GM21723 (cell line): Measurements from ENCODE around the gene LRWD1.
"Not testable (repeated sequence)": the region's sequence is repeated elsewhere in the genome, so short reads cannot be mapped to it uniquely, and the experiment has no call there.

Experiments
- ATAC-seq: cut with Tn5 transposase; IDR thresholded peaks from one replicate; pipeline ENCODE4 v1.9.1; 2021; ENCODE audit warnings: mild to moderate bottlenecking, moderate library complexity; ENCODE audit not compliant: unreplicated experiment

The LRWD1 gene

DNA sequence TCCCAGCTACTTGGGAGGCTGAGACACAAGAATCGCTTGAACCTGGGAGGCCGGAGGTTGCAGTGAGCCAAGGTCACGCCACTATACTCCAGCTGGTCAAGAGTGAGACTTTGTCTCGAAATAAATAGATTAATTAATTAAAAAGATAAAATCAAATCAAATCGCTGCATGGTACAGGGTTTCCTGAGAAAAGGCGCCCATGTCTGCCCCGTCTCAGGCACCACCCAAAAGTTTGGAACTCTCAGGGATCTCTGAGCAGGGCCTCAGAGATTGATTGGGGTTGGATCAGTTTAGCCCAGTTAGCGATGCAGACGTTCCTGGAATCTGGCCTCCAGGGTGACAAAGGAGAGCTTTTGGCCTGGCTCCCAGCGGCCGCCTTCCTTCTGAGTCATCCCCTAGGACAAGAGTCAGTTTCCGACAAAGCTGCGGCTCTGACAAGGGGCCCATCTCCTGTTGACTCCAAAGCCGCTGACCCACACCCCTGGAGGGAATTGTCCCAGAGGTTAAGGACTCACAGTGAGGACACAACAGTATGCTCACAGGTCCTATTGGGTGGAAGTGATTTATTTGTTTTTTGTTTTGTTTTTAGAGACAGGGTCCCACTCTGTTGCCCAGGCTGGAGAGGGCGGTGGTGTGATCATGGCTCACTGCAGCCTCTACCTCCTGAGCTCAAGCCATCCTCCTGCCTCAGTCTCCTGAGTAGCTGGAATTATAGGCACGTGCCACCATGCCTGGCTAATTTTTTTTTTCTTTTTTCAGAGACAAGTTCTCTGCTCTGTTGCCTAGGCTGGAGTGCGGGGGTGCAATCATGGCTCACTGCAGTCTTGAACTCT is 24.6 kb upstream of the LRWD1 start:
- ATAC-seq = no peak

DNA sequence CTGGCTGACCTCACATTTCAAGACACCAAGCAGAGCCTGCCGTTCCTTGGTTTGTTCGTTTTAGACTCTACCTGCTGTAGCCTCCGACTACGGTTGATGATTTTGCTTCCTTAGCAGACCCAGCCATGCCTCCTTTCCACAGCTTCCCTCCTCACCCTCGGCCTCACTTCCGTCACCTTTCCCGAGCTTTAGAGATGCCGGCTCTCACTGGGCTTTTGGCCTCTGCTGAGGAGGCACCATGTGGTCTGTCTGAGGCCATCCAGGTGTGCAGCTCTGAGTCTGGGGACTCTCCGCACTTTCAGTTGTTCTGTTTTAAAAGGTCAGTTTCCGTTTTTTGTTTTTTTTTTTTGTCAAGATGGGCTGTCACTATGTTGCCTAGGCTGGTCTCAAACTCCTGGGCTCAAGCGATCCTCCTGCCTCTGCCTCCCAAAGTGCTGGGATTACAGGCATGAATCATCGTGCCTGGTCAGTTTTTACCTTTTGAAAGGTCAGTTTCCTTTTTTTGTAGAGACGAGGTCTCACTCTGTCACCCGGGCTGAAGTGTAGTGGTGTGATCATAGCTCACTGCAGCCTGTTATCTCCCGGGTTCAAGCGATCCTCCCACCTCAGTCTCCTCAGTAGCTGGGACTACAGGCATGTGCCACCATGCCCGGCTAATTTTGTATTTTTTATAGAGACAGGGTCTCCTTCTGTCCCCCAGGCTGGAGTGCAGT is 19.7 kb upstream of the LRWD1 start:
- ATAC-seq = peak; percentile 55

DNA sequence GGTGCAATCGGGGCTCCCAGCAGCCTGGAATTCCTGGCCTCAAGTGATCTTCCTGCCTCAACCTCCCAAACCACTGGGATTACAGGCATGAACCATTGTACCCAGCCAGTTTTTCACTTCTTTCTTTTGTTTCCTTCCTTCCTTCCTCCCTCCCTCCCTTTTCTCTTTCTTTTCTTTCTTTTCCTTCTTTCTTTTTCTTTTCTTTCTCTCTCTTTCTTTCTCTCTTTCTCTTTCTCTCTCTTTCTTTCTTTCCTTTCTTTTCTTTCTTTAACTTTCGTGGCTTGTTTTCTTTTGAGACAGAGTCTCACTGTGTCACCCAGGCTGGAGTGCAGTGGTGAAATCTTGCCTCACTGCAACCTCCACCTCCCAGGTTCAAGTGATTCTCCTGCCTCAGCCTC is 19.1 kb upstream of the LRWD1 start:
- ATAC-seq = no peak

DNA sequence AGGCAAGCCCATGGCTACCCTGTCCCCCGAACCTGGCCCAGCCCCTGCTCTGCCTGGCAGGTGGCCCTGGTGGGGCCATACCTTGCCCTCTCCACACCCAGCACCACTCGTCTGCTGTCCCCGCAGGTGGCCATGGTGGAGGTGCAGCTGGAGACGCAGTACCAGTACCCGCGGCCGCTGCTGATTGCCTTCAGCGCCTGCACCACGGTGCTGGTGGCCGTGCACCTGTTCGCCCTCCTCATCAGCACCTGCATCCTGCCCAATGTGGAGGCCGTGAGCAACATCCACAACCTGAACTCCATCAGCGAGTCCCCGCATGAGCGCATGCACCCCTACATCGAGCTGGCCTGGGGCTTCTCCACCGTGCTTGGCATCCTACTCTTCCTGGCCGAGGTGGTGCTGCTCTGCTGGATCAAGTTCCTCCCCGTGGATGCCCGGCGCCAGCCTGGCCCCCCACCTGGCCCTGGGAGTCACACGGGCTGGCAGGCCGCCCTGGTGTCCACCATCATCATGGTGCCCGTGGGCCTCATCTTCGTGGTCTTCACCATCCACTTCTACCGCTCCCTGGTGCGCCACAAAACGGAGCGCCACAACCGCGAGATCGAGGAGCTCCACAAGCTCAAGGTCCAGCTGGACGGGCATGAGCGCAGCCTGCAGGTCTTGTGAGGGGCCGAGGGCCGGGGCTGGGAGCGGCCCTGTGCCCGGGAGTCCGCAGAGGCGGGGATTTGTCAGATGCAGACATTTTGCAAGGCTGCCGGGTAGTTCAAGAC is 18.2 kb upstream of the LRWD1 start:
- no peak for ATAC-seq

DNA sequence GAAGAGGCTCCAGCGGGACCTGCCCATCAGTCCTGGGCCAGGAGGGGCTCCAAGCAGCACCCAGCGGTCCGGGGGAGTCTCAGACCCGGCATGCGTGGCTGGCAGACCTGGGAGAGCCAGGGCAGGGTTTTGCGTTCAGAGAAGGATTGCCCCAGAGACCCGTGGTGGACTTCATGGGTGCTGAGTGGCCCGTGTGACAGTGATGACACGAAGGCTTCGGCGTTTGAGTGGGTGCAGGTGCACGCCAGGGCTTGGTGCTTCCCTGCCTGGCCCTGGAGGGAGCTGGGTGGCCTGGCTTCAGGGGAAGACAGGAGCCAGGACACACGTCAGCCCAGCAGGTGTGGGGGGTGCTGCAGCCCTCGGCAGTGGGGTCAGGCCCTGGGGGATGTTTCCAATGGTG is 17.5 kb upstream of the LRWD1 start:
- ATAC-seq = no peak

DNA sequence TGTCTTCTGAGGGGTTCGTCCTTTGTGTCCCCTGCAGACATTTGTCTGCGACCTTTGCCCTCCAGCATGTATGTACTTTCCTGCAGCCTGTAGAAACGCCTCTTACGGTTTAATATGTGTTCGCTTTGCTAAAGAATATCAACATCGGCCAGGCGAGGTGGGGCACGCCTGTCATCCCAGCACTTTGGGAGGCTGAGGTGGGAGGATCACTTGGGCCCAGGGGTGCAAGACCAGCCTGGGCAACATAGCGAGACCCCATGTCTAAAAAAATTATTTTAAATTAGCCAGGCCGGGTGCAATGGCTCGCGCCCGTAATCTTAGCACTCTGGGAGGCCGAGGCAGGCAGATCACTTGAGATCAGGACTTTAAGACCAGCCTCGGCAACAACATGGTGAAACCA is 15.6 kb upstream of the LRWD1 start:
- no peak for ATAC-seq

DNA sequence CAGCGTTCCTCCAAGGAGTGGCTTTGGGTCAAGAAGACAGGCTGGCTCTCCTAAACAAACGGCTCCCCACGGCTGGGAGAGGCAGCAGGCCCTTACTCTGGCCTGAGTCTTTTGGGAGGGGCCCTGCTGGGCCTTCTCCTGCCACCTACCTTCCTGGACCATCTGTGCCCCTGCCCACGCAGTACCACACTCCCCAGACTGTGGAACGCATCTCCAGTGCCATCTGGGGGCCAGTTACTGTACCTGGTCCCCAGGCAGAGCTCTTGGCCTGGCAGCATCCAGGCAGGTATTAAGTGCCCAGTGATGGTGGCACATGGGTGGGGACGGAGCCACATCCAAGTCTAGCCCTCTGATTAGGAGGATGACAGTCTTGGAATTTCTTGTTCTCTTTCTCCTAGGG is 14.5 kb upstream of the LRWD1 start:
- no peak for ATAC-seq

DNA sequence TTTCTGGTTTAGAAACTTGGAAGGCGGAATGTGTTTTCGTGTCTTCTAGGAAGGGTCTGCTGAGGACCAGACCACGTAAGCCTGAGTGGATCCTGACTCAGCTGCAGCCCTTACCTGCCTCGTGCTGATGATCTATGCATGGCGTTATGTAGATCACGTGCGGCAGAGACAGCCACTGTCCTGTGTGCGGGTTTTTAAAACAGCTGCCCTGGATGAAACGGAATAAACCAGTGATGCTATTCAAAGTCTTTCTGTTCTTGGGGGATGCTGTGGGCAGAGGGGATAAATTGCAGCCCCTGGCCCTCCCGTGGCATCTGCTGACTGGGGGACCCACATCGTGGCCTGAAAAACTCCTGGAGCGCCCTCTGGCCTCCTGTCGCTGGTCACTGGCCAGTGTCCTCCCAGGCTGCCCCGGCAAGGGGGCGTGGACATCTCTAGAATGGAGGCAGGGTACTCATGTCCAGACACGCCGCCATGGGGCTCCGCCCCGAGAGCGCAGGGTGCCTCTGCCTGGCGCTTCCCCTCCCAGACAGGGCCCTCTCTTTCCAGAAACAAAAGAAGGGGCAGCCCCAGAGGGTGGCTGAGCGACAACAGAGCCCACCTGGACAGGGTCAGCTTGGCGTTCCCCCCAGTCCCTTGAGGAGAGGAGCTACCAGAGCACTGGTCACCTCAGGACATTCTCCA is 13.3 kb upstream of the LRWD1 start:
- ATAC-seq = no peak

DNA sequence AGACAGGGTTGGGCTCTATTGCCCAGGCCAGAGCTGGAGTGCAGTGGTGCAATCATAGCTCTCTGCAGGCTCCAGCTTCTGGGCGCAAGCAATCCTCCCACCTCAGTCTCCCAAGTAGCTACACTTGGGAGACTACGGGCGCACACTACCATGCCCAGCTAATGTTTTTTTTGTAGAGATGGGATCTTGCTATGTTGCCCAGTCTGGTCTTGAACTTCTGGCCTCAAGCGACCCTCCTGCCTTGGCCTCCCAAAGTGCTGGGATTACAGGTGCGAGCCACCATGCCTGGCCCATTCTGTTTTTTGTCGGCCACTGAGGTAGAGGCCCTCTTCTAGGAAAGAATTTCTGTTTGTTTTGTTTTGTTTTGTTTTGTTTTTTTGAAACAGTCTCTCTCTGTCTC is 12.3 kb upstream of the LRWD1 start:
- no peak for ATAC-seq

DNA sequence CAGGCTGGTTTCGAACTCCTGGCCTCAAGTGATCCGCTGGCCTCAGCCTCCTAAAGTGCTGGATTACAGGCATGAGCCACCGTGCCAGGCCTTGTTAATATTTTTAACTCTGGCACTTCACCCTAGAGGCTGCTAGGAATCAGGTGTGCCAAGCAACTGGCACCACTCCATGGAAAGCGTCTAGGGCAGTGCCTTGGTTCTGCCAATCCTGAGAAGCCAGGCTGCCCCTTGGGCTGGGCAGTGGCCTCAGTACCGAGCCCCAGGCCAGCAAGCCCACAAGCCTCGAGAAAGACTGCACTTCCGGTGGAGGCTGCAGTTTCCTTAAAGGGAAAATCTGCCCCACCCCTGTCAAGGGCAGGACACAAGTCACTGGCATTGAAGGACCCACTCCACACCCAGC is 11.5 kb upstream of the LRWD1 start:
- ATAC-seq = no peak

DNA sequence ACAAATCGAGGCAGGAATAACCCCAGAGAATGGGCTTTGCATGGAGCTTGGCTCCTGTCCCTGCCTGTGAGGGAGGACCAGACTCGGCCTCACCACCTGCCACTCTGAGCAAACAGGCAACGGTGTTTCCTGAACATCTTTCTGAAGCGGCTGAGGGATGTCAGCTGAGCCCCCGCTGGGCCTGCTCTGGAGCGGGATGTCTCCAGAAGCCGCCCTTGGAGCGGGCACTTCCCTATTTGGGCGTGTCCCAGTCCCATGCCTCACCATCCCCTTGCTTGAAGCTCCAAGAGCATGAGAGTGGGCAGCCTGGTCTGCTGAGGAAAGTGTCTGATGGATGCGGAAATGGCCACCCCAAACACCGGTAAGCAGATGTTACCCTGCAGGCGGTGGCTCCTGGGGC is 10.3 kb upstream of the LRWD1 start:
- ATAC-seq = no peak

DNA sequence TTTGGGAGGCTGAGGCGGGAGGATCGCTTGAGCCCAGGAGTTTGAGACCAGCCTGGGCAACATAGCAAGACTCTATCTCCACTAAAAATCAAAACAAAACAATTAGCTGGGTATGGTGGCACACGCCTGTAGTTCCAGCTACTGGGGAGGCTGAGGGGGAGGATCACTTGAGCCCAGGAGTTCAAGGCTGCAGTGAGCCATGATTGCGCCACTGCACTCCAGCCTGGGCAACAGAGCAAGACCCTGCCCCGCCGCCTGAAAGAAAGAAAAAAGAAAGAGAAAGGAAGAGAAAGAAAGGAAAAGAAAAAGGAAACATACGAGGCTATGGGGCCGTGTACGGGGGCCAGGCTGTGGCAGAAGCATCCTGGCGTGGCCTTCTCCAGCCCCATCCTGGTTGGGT is 9.9 kb upstream of the LRWD1 start:
- ATAC-seq = not testable (repeated sequence)

DNA sequence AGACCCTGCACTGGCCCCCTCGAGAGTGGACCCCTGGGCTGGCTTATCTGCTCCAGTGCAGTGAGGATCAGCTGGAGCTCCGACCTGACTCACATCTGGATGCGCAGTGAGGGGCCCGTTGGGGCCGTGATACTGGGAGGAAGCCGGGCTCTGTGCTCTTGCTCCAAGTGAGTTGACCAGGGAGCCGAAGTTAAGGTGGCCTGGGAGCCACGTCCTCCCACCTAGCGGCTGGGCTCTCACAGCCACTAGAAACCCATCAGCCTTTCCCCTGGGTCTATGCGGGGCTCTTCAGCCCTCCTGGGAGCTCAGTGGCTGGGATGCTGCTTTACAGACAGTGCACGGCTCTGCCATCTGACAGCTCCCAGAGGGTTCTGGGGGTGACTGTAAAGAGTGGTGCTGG is 9.2 kb upstream of the LRWD1 start:
- ATAC-seq = no peak

DNA sequence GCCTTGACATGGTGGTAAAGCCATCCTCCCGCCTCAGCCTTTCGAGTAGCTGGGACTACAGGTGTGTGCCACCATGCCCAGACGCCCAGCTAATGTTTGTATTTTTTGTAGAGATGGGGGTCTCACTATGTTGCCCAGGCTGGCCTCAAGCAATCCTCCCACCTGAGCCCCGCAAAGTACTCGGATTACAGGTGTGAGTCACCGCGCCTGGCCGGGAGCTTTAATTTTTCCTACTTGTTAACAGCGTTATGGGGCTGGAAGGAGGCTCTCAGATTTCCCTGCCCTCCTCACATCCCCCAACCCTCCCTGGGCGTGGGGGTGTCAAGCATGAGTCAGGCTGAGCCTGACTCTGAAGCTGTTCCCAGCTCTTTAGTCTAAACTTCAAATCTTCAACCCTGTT is 8.5 kb upstream of the LRWD1 start:
- no peak for ATAC-seq

DNA sequence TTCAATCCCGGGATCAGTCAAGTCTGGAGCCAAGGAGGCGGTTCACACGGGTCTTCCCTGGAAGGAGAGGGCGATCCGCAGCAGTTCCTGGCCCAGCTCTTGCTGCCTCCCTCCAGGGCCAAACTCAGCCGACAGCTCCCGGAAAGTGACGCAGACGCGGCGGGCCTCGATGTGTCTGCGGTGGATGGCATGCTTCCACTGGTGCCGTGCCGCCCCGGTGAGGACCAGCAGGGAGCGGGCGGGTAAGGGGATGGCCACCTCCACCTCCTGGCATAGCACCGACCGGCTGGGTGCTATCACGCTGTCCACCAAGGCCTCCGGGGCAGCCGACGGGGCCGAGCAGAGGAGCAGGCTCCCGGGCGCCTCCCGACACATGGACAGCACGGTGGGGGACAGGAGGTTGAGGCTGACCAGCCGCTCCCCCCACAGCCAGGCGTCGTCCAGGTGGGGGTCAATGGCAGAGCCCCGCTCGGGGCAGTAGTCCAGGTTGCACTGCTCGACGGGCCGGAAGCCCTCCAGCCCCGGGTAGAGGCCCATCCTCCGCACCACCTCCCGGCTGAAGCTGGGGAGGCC is 7.3 kb upstream of the LRWD1 start:
- no peak for ATAC-seq

DNA sequence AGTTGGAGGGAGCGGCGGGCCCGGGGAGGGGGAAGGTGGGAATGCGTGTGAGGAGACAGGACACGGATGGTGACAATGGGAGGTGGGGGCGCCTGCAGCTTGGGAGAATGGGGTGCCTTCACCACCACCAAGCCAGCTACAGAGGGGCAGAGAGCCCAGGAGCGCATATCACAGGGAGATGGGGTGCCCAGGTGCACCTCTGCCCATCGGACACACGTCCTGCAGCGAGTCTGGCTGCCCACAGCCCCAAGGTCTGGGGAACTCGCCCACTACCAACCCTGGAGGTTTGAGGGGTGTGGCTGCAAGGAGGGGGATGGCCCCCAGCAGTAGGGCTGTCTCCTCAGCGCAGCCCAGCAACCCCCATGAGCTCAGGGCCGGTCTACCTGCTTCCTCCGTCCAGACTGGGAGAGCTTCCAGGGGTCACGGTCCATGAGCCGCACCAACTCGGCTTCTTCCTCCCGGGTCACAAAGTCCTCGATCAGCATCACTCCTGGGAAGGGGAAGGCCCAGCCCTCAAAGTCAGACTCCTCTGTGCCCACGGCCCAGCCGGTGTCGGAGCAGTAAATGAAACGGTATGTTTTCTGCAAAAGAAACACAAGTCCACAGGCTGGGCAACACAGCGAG is 5.5 kb upstream of the LRWD1 start:
- ATAC-seq = no peak

DNA sequence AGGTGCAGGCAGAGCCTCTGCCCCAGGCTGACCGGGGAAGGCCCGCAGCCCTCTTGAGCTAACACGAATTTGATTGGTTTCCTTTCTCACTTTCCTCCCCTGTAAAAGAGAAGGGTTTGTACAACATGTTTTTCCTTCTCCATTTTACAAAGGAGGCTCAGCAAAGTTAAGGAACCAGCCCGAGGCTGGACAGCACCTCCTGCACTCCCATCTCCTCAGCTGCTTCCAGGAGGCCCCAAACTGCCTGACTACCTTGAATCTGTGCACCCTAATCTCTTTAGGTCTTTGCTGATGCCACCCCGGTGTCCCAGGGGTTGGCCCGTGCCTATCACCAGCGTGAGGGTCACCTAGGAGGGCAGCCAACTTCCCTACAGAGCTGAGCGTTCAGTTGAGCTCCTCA is 4.3 kb upstream of the LRWD1 start:
- no peak for ATAC-seq

DNA sequence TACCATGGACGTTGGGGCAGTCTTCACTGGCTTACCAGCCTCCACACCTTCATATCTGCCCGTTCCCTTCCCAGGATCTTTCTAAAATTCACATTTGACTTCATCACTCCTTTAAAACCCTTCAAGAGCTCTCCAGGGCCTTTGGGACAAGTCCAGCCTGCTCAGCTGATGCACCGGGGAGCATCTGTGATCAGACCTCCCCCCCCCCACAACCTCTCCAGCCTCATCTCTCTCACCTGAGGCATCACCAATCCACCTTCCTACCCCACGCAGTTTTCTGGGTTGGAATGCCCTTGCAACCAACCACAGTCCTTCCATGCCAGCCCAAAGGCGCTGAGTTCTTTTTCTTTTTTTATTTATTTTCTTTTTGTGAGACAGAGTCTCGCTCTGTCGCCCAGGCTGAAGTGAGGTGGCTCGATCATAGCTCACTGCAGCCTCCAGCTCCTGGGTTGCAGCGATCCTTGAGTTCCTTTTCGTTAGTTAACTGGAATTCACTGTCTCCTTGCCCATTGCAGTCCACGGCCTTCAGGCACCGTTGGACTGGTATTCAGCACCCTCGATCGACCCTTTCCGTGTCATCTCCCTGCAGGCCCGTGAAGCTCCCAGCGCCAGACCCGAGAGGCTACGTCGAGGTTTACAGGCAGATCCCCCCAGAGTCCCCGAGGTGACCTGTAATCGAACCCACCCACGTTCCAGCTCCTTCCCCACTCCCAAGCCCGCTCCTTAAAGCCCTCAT is 775 bp upstream of the LRWD1 start:
- ATAC-seq = peak; percentile 5

DNA sequence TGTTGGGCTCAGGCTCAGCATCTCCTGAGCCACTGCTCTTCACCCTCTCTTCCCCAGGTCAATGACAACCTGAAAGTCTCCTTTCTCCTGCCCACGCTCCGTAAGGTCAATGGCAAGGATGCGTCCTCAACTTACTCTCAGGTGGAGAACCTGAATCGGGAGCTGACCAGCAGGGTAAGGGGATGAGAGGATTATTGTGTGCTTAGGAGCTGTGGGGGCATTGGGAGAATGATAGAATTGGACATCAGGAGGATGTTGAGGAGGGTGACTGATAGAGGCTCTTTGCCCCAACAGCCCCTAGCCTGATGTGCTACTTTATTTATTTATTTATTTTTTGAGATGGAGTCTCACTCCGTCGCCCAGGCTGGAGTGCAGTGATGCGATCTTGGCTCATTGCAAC is 1.3 kb downstream of the LRWD1 start:
- ATAC-seq = no peak
